IMR-90 (cell line): ENCODE measurements around the gene FLOT2. TPM values are rescaled to one million over a fixed set of nuclear protein-coding genes. Genes with fewer than 3 reads are reported as not detected.

Experiments used
- ATAC-seq: fragments of 200-7000 bp; cut with Tn5 transposase; 2 replicates; pipeline ENCODE4 v1.9.1; 2020; ENCODE audit warnings: low read depth, mild to moderate bottlenecking, moderate library complexity
- BruUV-seq: library from RNA; stranded (reverse); fragments of 400-500 nt; replicated peaks from 2 replicates; lab custom pipeline; 2021; lab: Mats Ljungman, UMichigan
- CTCF ChIA-PET: fragments of 300-600 bp; formaldehyde crosslinking; extraction: SDS; loops from one replicate; lab custom pipeline; 2021; ENCODE audit warnings: antibody characterized with exemption; lab: Yijun Ruan, JAX
- POLR2A ChIA-PET: fragments of 300-600 bp; sonication (Branson Sonifier 250); formaldehyde crosslinking; loops from one replicate; lab custom pipeline; 2022; ENCODE audit warnings: antibody characterized with exemption; ENCODE audit not compliant: unreplicated experiment; lab: Charles Lee
- DNase-seq: peaks from one replicate; pipeline ENCODE4 v3.0.0; 2013
- H2AFZ ChIP-seq: replicated peaks from 2 replicates; pipeline ENCODE3; 2013; ENCODE audit warnings: low read length, mild to moderate bottlenecking; ENCODE audit not compliant: poor library complexity
- H2AK5ac ChIP-seq: 2 replicates; pipeline ENCODE4 v1.6.1; 2013; ENCODE audit warnings: low read depth, low read length, inconsistent platforms
- H2AK9ac ChIP-seq: replicated peaks from 2 replicates; pipeline ENCODE3; 2013; ENCODE audit warnings: mild to moderate bottlenecking, low read depth, low read length, moderate library complexity; ENCODE audit not compliant: poor library complexity
- H2BK120ac ChIP-seq: 2 replicates; pipeline ENCODE4 v1.6.1; 2013; ENCODE audit warnings: low read depth, low read length, inconsistent platforms
- H2BK15ac ChIP-seq: 3 replicates; pipeline ENCODE4 v1.6.1; 2013; ENCODE audit warnings: low read depth, low read length, inconsistent platforms
- H2BK20ac ChIP-seq: 2 replicates; pipeline ENCODE4 v1.6.1; 2013; ENCODE audit warnings: low read depth, mild to moderate bottlenecking, inconsistent platforms, low read length, moderate library complexity
- H2BK5ac ChIP-seq: 2 replicates; pipeline ENCODE4 v1.6.1; 2013; ENCODE audit warnings: mild to moderate bottlenecking, low read depth, low read length, inconsistent platforms; ENCODE audit not compliant: poor library complexity, severe bottlenecking
- H3K14ac ChIP-seq: replicated peaks from 2 replicates; pipeline ENCODE4 v1.6.1; 2013; ENCODE audit warnings: low read depth, low read length, inconsistent platforms
- H3K18ac ChIP-seq: 2 replicates; pipeline ENCODE4 v1.6.1; 2013; ENCODE audit warnings: low read depth, low read length, control low read depth
- H3K23ac ChIP-seq: 2 replicates; pipeline ENCODE4 v1.6.1; 2013; ENCODE audit warnings: low read depth, low read length, inconsistent platforms
- H3K27ac ChIP-seq: 2 replicates; pipeline ENCODE4 v1.5.1; 2013; ENCODE audit warnings: mild to moderate bottlenecking, control low read depth, low read length; ENCODE audit not compliant: insufficient read depth
- H3K27me3 ChIP-seq: 2 replicates; pipeline ENCODE4 v1.6.1; 2013; ENCODE audit warnings: low read length; ENCODE audit not compliant: control insufficient read depth, insufficient read depth
- H3K36me3 ChIP-seq: 2 replicates; pipeline ENCODE4 v1.6.1; 2013; ENCODE audit warnings: low read length, mixed read lengths; ENCODE audit not compliant: control insufficient read depth, insufficient read depth
- H3K4ac ChIP-seq: 2 replicates; pipeline ENCODE4 v1.6.1; 2013; ENCODE audit warnings: low read depth, low read length, inconsistent platforms
- H3K4me1 ChIP-seq: 2 replicates; pipeline ENCODE4 v1.6.1; 2013; ENCODE audit warnings: low read length, mixed read lengths; ENCODE audit not compliant: control insufficient read depth, insufficient read depth
- H3K4me2 ChIP-seq: 2 replicates; pipeline ENCODE4 v1.6.1; 2013; ENCODE audit warnings: low read depth, mild to moderate bottlenecking, control low read depth, low read length, moderate library complexity
- H3K4me3 ChIP-seq: 2 replicates; pipeline ENCODE4 v1.5.1; 2013; ENCODE audit warnings: low read depth, mild to moderate bottlenecking, control low read depth, low read length, moderate library complexity; ENCODE audit not compliant: insufficient read depth
- H3K56ac ChIP-seq: 2 replicates; pipeline ENCODE4 v1.6.1; 2013; ENCODE audit warnings: low read length, inconsistent platforms; ENCODE audit not compliant: insufficient read depth; ENCODE audit errors: extremely low read depth
- H3K79me1 ChIP-seq, 2 experiments: 2 replicates each; pipeline ENCODE4 v1.6.1; 2013; ENCODE audit warnings: low read length in 2 of 2, inconsistent platforms in 1 of 2, low read depth in 1 of 2
- H3K9ac ChIP-seq: 2 replicates; pipeline ENCODE4 v1.6.1; 2013; ENCODE audit warnings: low read depth, low read length, control low read depth
- H3K9me1 ChIP-seq: 2 replicates; pipeline ENCODE4 v1.6.1; 2013; ENCODE audit warnings: low read length, inconsistent platforms; ENCODE audit not compliant: insufficient read depth
- H3K9me3 ChIP-seq: 2 replicates; pipeline ENCODE4 v1.6.1; 2013; ENCODE audit warnings: low read length; ENCODE audit not compliant: control insufficient read depth, insufficient read depth
- H4K20me1 ChIP-seq: 2 replicates; pipeline ENCODE4 v1.6.1; 2013; ENCODE audit warnings: low read length, inconsistent platforms; ENCODE audit not compliant: insufficient read depth
- H4K5ac ChIP-seq: 2 replicates; pipeline ENCODE4 v1.6.1; 2013; ENCODE audit warnings: mild to moderate bottlenecking, low read depth, low read length, control low read depth
- H4K8ac ChIP-seq, 2 experiments: 2 replicates each; pipeline ENCODE4 v1.6.1; 2013; ENCODE audit warnings: low read depth in 2 of 2, low read length in 2 of 2, control low read depth in 1 of 2, inconsistent platforms in 1 of 2
- H4K91ac ChIP-seq: 2 replicates; pipeline ENCODE4 v1.6.1; 2013; ENCODE audit warnings: low read depth, low read length, inconsistent platforms; ENCODE audit not compliant: insufficient read depth
- BHLHE40 ChIP-seq: fragments of 150-350 bp; IDR thresholded peaks from 2 replicates; pipeline ENCODE4 v1.6.1; 2016; ENCODE audit warnings: mild to moderate bottlenecking, low read depth, low read length
- CEBPB ChIP-seq: IDR thresholded peaks from 2 replicates; pipeline ENCODE4 v1.6.1; 2012; ENCODE audit warnings: low read depth, low read length, improper control_type of control experiment
- CHD1 ChIP-seq: IDR thresholded peaks from 2 replicates; pipeline ENCODE4 v1.6.1; 2012; ENCODE audit warnings: low read depth, low read length, improper control_type of control experiment
- ELK1 ChIP-seq: fragments of 150-350 bp; IDR thresholded peaks from 2 replicates; pipeline ENCODE4 v1.6.1; 2016; ENCODE audit warnings: low read depth, mild to moderate bottlenecking, low read length, moderate library complexity, borderline replicate concordance
- FOS ChIP-seq: fragments of 150-350 bp; IDR thresholded peaks from 2 replicates; pipeline ENCODE4 v1.6.1; 2016; ENCODE audit warnings: low read depth, low read length
- MAFK ChIP-seq: IDR thresholded peaks from 2 replicates; pipeline ENCODE4 v1.6.1; 2012; ENCODE audit warnings: low read depth, low read length, improper control_type of control experiment
- MAZ ChIP-seq: IDR thresholded peaks from 2 replicates; pipeline ENCODE4 v1.6.1; 2012; ENCODE audit warnings: low read depth, mild to moderate bottlenecking, low read length, improper control_type of control experiment, moderate library complexity, borderline replicate concordance
- NFE2L2 ChIP-seq: fragments of 150-350 bp; IDR thresholded peaks from 2 replicates; pipeline ENCODE4 v1.6.1; 2016; ENCODE audit warnings: low read depth, mild to moderate bottlenecking, low read length
- POLR2A ChIP-seq: IDR thresholded peaks from 2 replicates; pipeline ENCODE4 v1.6.1; 2012; ENCODE audit warnings: mild to moderate bottlenecking, low read depth, low read length
- RAD21 ChIP-seq: IDR thresholded peaks from 2 replicates; pipeline ENCODE4 v1.6.1; 2012; ENCODE audit warnings: low read length, improper control_type of control experiment
- WGBS, 2 experiments: methylation state at CpG; one replicate each; pipeline versions ENCODE4 v1.1.5 to v1.1.7; 2013; ENCODE audit warnings: missing lambda C conversion rate in 2 of 2; ENCODE audit not compliant: insufficient read length in 1 of 2; ENCODE audit errors: extremely low coverage in 2 of 2; 5-methylcytosine and 5-hydroxymethylcytosine counted together
- dilution Hi-C: fragments of 300-500 bp; cut with HindIII; formaldehyde crosslinking; loops from one replicate; pipeline ENCODE4 v1.14.3; 2018; ENCODE audit warnings: low sequenced_read_pairs; ENCODE audit not compliant: unreplicated experiment
- in situ Hi-C: fragments of 300-500 bp; cut with MboI; formaldehyde crosslinking; loops from 3 replicates; pipeline ENCODE4 v1.14.3; 2019; ENCODE audit warnings: low sequenced_read_pairs, inconsistent platforms, mixed read lengths
- intact Hi-C: fragments of 100-400 bp; cut with micrococcal nuclease; formaldehyde crosslinking; loops from 2 replicates; pipeline ENCODE4 v1.10.0; 2022
- polyA plus RNA-seq, 3 experiments: library from polyadenylated mRNA; depleted of rRNA; stranded (reverse); fragments of >200 nt; gene quantifications; 2 replicates each; pipeline ENCODE4 v1.2.3, GENCODE V29; 2012; ENCODE audit warnings: low replicate concordance in 1 of 3
- total RNA-seq: library from RNA; depleted of rRNA; stranded (reverse); fragments of >200 nt; gene quantifications from 2 replicates; pipeline ENCODE4 v1.2.3, GENCODE V29; 2012
- TF ChIP-seq, protein P1 (sequence below): fragments of 150-350 bp; IDR thresholded peaks from 2 replicates; pipeline ENCODE4 v1.6.1; 2017; ENCODE audit warnings: mild to moderate bottlenecking, antibody characterized with exemption, low read length, low read depth
- TF ChIP-seq, protein P2 (sequence below): conservative IDR thresholded peaks from 2 replicates; pipeline ENCODE4 v1.5.1; 2012; ENCODE audit warnings: mild to moderate bottlenecking, low read depth, low read length, improper control_type of control experiment

FLOT2 gene
- total and polyA plus RNA-seq, 2 of the 4 experiments (the other 2 are of a cell fraction): 19.7 to 67.9 TPM

DNA sequence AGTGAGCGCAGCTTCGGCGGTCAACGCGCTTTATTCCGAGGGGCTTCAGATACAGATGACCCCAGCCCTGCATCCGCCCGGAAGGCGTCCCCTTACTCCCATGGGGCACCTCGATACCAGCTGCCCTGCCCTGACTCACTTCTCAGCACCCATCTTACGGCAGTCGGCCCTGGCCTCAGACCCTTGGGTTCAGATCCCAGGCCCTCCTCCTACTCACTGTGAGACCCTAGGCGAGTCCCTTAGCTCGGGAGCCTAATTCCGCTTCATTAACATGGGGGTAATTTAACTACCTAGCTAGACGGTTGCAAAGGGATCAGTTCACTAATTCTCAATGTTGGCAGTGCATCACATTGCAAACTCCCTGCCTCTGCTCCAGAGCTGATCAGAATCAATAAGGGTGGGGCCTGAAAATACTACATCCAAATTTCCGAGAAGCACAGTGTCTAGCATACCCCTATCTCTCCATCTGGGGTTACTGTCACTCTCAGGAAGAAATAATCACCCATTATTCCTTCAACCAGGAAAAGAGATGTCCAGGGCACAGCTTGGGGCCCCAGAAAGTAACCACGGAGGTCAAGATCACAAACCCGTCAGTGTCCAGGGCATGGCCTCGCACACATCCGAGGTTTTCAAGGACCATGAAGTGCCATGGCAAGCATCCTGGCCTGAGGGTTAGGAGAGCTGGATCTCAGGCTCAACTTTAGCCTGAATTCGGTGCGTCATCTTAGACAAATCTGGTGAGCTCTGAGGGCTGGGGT is 415 bp upstream of the FLOT2 start:
- in situ Hi-C loops: no loop called here

More for the DNA sequence above, 415 bp upstream of the FLOT2 start:
- Histone ChIP-seq H3K9ac (peak overlapping the region; percentile 91), H3K14ac (peak overlapping the region; percentile 100), H2BK5ac (peak overlapping the region; percentile 4), H4K8ac (peak overlapping the region; percentile 82 to 97), H4K91ac (peak overlapping the region; percentile 91), H2BK20ac (peak overlapping the region; percentile 39; the same call in 1 of the 2 replicates), H3K27me3 (no peaks in the 10 kb centered on the region), H3K27ac (peak overlapping the region; percentile 76), H2BK120ac (peak overlapping the region; percentile 66), H3K4me1 (peaks cover 9% of the 10 kb centered on the region), H3K4ac (peak overlapping the region; percentile 93), H4K20me1 (peaks cover 17% of the 10 kb centered on the region; the same call in 1 of the 2 replicates), H3K4me2 (peak overlapping the region; percentile 94), H3K23ac (peak overlapping the region; percentile 98), H3K18ac (peak overlapping the region; percentile 84), H3K36me3 (no peaks in the 10 kb centered on the region), H2AK5ac (peak overlapping the region; percentile 80), H3K79me1 (peaks cover 15 to 57% of the 10 kb centered on the region in 2 experiments; a peak in 3 of 4 replicates), H3K56ac (peak overlapping the region; percentile 74; the same call in 1 of the 2 replicates), H2AFZ (peak overlapping the region; percentile 95), H4K5ac (peak overlapping the region; percentile 95), H2AK9ac (peak overlapping the region; percentile 97), H3K9me3 (no peaks in the 10 kb centered on the region), H3K9me1 (peaks cover 16% of the 10 kb centered on the region), H3K4me3 (peak overlapping the region; percentile 79), H2BK15ac (peak overlapping the region; percentile 53; the same call in 1 of the 3 replicates)
- POLR2A ChIA-PET: no interaction called here
- no TSS peak for BruUV-seq
- DNase-seq: no peak
- peak; percentile 23; the same call in 1 of the 2 replicates for ATAC-seq
- CTCF ChIA-PET: interaction anchor here (2.3 to 2.8 kb wide), 2 partner anchors 134 to 171 kb away, joined by 11 to 15 read pairs; partner anchors contain the start of gene TLCD1
- TF ChIP-seq MAFK (no peak), POLR2A (no peak), MAZ (no peak), FOS (no peak), ELK1 (no peak), NFE2L2 (no peak), CEBPB (no peak), RAD21 (no peak), BHLHE40 (no peak), CHD1 (no peak)
- TF ChIP-seq, protein P1, sequence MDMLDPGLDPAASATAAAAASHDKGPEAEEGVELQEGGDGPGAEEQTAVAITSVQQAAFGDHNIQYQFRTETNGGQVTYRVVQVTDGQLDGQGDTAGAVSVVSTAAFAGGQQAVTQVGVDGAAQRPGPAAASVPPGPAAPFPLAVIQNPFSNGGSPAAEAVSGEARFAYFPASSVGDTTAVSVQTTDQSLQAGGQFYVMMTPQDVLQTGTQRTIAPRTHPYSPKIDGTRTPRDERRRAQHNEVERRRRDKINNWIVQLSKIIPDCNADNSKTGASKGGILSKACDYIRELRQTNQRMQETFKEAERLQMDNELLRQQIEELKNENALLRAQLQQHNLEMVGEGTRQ: no peak
- TF ChIP-seq, protein P2, sequence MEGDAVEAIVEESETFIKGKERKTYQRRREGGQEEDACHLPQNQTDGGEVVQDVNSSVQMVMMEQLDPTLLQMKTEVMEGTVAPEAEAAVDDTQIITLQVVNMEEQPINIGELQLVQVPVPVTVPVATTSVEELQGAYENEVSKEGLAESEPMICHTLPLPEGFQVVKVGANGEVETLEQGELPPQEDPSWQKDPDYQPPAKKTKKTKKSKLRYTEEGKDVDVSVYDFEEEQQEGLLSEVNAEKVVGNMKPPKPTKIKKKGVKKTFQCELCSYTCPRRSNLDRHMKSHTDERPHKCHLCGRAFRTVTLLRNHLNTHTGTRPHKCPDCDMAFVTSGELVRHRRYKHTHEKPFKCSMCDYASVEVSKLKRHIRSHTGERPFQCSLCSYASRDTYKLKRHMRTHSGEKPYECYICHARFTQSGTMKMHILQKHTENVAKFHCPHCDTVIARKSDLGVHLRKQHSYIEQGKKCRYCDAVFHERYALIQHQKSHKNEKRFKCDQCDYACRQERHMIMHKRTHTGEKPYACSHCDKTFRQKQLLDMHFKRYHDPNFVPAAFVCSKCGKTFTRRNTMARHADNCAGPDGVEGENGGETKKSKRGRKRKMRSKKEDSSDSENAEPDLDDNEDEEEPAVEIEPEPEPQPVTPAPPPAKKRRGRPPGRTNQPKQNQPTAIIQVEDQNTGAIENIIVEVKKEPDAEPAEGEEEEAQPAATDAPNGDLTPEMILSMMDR: no peak
- intact Hi-C loops (loop anchor here (1.0 kb wide), 1 partner anchor 135 kb away; no protein-coding TSS in a partner anchor), dilution Hi-C loops (no loop called here)
- 30% methylated on average over 12 of the region's 23 CpGs; no CpG with 5 or more reads in 1 of the 2 experiments for WGBS, 2 experiments
